Neutrophil (primary cell): ENCODE results near the gene FGA.
"Not testable (repeated sequence)": the region's sequence is repeated elsewhere in the genome, so short reads cannot be mapped to it uniquely, and the experiment has no call there.

Experiments used
- H3K27ac ChIP-seq: fragments of 200-600 bp; sonication (generic); 2 replicates; pipeline ENCODE4 v1.5.1; 2016; ENCODE audit warnings: mild to moderate bottlenecking, moderate library complexity
- H3K27me3 ChIP-seq: fragments of 200-600 bp; sonication (generic); 2 replicates; pipeline ENCODE4 v1.6.0; 2016; ENCODE audit warnings: mild to moderate bottlenecking
- H3K36me3 ChIP-seq: fragments of 200-600 bp; sonication (generic); 2 replicates; pipeline ENCODE4 v1.5.1; 2017
- H3K4me1 ChIP-seq, 2 experiments: fragments of 200-600 bp in 1 of 2; sonication (generic) in 1 of 2; 1 replicate in 1 of 2; 2 replicates in 1 of 2; pipeline versions ENCODE4 v1.5.1 to v1.6.1; 2013 to 2016; ENCODE audit warnings: low read depth in 1 of 2, low read length in 1 of 2, mild to moderate bottlenecking in 1 of 2, moderate library complexity in 1 of 2; ENCODE audit not compliant: control insufficient read depth in 1 of 2, insufficient read depth in 1 of 2
- H3K4me3 ChIP-seq, 2 experiments: fragments of 200-600 bp in 1 of 2; sonication (generic) in 1 of 2; 1 replicate in 1 of 2; 2 replicates in 1 of 2; pipeline ENCODE4 v1.5.1; 2013 to 2016; ENCODE audit warnings: low read depth in 1 of 2, low read length in 1 of 2, mild to moderate bottlenecking in 1 of 2, moderate library complexity in 1 of 2
- H3K9me3 ChIP-seq: fragments of 200-600 bp; sonication (generic); 2 replicates; pipeline ENCODE4 v1.5.1; 2016
- TF ChIP-seq, protein P1 (sequence below): fragments of 200-600 bp; sonication (generic); IDR thresholded peaks from 2 replicates; pipeline ENCODE4 v1.5.1; 2016; ENCODE audit warnings: antibody characterized with exemption

FGA gene

DNA sequence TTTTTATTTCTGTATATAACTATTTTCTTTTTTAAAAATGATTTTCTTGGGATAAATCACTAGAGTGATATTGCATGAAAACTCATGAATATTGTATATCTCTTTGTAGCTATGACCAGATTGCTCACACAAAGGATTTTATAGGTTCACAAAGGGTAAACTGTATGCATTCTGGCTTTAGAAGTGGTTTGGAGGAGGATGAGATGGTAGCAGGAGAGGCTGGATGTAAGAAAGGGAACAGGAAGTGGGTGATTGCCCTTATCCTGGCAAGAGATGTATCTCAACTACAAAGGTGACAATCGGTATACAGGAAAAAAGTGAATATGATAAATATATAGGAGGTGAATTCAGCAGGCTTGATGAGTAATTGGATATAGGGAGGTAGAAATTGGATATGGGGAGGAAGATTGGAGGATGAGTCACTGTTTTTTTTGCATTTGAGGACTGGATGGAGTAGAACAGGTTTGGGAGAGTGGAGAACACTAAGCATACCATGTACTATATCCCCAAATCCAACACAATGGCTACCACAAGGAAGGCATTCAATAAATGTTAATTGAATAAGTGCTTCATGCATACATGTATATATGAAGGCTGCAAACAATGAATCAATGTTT lies 12.0 kb upstream of the FGA start:
- no peaks in the 10 kb centered on the region for H3K36me3 ChIP-seq
- no peak overlapping the region for H3K27ac ChIP-seq
- no peaks in the 10 kb centered on the region for H3K27me3 ChIP-seq
- H3K4me3 ChIP-seq: no peak overlapping the region
- H3K4me1 ChIP-seq: no peaks in the 10 kb centered on the region
- TF ChIP-seq, protein P1, sequence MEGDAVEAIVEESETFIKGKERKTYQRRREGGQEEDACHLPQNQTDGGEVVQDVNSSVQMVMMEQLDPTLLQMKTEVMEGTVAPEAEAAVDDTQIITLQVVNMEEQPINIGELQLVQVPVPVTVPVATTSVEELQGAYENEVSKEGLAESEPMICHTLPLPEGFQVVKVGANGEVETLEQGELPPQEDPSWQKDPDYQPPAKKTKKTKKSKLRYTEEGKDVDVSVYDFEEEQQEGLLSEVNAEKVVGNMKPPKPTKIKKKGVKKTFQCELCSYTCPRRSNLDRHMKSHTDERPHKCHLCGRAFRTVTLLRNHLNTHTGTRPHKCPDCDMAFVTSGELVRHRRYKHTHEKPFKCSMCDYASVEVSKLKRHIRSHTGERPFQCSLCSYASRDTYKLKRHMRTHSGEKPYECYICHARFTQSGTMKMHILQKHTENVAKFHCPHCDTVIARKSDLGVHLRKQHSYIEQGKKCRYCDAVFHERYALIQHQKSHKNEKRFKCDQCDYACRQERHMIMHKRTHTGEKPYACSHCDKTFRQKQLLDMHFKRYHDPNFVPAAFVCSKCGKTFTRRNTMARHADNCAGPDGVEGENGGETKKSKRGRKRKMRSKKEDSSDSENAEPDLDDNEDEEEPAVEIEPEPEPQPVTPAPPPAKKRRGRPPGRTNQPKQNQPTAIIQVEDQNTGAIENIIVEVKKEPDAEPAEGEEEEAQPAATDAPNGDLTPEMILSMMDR: no peak
- no peaks in the 10 kb centered on the region for H3K9me3 ChIP-seq

DNA sequence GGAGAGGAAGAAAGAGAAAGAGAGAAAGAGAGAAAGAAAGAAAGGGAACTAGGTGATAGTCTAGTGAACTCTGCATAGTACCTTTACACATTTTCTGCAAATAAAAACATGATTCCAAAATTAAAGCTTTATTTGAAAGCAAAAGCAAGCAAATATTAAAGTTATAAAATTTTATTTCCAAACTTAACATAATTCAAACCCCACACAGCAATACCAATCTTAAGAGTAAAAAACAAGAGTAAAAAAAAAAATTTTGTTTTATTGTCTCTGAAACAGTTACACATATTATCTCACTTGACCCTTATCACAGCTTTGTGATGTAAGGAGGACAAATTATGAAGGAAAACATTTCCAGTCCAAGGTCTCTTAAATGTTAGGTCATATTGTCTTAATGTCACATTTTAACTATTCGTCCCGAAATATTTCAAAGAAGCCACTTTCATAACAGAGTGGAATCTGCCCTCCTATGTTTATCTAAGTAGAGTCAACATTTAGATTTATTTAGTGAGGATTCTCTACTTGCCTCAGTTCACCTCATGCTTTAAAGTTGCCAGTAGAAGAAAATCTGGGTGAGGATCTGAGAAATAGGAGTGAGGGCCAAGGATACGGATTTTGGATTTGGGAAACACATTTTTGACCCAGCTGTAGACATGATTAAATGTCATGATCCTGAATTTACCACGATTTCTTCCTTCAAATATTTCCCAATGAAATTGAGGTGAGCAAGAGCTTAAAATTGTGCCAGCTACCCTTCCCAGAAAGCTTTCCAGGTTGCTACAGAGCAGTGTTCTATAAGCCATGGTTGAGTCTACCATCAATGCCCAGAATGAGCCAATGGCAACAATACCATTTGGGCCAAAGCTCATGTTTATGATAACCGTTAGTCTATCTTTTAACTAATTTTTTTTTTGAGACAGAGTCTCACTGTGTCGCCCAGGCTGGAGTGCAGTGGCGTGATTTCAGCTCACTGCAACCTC lies 7.5 kb upstream of the FGA start:
- Histone ChIP-seq H3K9me3 (no peaks in the 10 kb centered on the region), H3K27me3 (no peaks in the 10 kb centered on the region), H3K4me3 (no peak overlapping the region), H3K36me3 (no peaks in the 10 kb centered on the region), H3K27ac (no peak overlapping the region), H3K4me1 (no peaks in the 10 kb centered on the region)
- TF ChIP-seq, protein P1: no peak

DNA sequence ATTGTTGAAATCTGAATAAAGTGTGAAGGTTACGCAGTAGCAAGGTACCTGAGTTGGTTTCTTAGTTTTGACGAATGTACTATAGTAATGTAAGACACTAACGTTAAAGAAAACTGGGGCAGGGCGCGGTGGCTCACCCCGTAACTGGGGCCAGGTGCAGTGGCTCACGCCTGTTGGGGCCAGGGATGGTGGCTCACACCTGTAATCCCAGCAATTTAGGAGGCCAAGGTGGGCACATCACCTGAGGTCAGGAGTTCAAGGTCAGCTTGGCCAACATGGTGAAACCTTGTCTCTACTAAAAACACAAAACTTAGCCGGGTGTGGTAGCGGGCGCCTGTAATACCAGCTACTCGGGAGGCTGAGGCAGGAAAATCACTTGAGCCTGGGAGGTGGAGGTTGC lies 6.7 kb upstream of the FGA start:
- H3K36me3 ChIP-seq, H3K4me3 ChIP-seq, H3K27me3 ChIP-seq, H3K9me3 ChIP-seq, H3K27ac ChIP-seq, H3K4me1 ChIP-seq: not testable (repeated sequence)

DNA sequence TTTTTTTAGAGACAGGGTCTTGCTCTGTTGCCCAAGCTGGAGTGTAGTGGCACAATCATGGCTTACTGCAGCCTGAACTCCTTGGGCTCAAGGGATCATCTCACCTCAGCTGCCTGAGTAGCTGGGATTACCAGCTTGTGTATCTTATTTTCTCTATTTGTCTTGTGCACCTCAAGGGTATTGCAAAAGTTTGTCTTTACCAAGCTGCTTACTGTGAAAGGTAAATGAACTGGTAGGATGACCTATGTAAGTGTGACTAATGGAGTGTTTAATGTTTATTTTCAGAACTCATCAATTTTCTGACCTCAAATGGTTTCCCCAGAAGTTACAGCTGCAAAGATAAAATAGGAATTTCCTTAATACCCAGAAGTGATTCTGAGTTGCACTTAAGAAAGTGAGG lies 5.3 kb upstream of the FGA start:
- H3K9me3 ChIP-seq: no peaks in the 10 kb centered on the region
- H3K27ac ChIP-seq: no peak overlapping the region
- no peak overlapping the region for H3K4me3 ChIP-seq
- H3K4me1 ChIP-seq: no peaks in the 10 kb centered on the region
- TF ChIP-seq, protein P1: no peak
- no peaks in the 10 kb centered on the region for H3K36me3 ChIP-seq
- no peaks in the 10 kb centered on the region for H3K27me3 ChIP-seq

DNA sequence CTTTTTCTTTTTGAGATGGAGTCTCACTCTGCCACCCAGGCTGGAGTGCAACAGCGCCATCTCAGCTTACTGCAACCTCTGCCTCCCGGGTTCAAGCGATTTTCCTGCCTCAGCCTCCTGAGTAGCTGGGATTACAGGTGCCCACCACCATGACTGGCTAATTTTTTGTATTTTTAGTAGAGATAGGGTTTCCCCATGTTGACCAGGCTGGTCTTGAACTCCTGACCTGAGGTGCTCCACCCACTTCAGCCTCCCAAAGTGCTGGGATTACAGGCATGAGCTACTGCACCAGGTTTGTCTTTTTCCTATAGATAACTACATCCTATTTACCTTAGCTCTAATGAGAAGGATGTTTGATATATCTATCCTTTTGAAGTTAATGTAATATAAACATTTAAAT lies 3.8 kb upstream of the FGA start:
- not testable (repeated sequence) for H3K4me3 ChIP-seq, H3K27me3 ChIP-seq, H3K4me1 ChIP-seq, H3K27ac ChIP-seq, H3K36me3 ChIP-seq, H3K9me3 ChIP-seq

DNA sequence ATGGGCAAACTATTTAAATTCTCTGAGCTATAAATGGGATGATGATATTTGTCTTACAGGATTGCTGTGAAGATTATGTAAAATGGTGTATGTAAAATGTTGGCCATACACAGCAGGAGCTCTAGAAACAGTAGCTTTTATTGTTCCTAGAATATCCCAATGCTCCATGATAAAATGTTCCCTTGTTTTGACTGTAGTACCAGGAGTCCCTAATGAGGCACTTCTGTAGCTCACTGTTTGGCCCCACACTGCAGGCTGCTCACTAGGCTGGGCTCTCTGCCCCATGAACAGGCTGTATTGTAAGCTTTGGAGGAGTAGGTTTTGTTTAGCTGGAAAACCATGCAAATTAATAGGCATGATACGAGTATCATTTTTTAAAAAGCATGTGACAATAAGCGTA lies 3.3 kb upstream of the FGA start:
- Histone ChIP-seq H3K4me3 (no peak overlapping the region), H3K36me3 (no peaks in the 10 kb centered on the region), H3K27me3 (peaks cover 5% of the 10 kb centered on the region), H3K4me1 (no peaks in the 10 kb centered on the region), H3K9me3 (no peaks in the 10 kb centered on the region), H3K27ac (no peak overlapping the region)
- TF ChIP-seq, protein P1: no peak
